SK-N-SH treated with all-trans-retinoic acid at 6 μM for 48 hours (cell line): ENCODE results near the gene UHRF1.

Source experiments
- ATAC-seq: fragments of 200-7000 bp; cut with Tn5 transposase; 3 replicates; pipeline ENCODE4 v1.9.1; 2020; ENCODE audit warnings: mild to moderate bottlenecking, moderate library complexity
- ARNTL ChIP-seq: fragments of 450-650 bp; formaldehyde crosslinking; IDR thresholded peaks from 2 replicates; pipeline ENCODE4 v1.5.0; 2020; ENCODE audit warnings: low read depth, mild to moderate bottlenecking, moderate library complexity, borderline replicate concordance
- BACH2 ChIP-seq: fragments of 250-450 bp; sonication (Bioruptor Pico); IDR thresholded peaks from 2 replicates; pipeline ENCODE4 v1.9.0; 2021; ENCODE audit warnings: mild to moderate bottlenecking, borderline replicate concordance
- CSDC2 ChIP-seq: fragments of 250-450 bp; sonication (Bioruptor Pico); IDR thresholded peaks from 2 replicates; pipeline ENCODE4 v1.5.0; 2020; ENCODE audit warnings: mild to moderate bottlenecking, moderate library complexity
- ESRRG ChIP-seq: fragments of 250-450 bp; sonication (Bioruptor Pico); IDR thresholded peaks from 2 replicates; pipeline ENCODE4 v1.6.1; 2021; ENCODE audit warnings: mild to moderate bottlenecking
- GLIS3 ChIP-seq: fragments of 250-450 bp; sonication (Bioruptor Pico); IDR thresholded peaks from 2 replicates; pipeline ENCODE4 v1.5.0; 2020; ENCODE audit warnings: mild to moderate bottlenecking, moderate library complexity
- ISL1 ChIP-seq: fragments of 250-450 bp; sonication (Bioruptor Pico); IDR thresholded peaks from 2 replicates; pipeline ENCODE4 v2.1.2; 2022; ENCODE audit warnings: mild to moderate bottlenecking, moderate library complexity
- OSR1 ChIP-seq: fragments of 250-450 bp; sonication (Bioruptor Pico); IDR thresholded peaks from 2 replicates; pipeline ENCODE4 v1.8.0; 2022; ENCODE audit warnings: moderate library complexity, mild to moderate bottlenecking, inconsistent platforms
- PPARA ChIP-seq: fragments of 250-450 bp; sonication (Bioruptor Pico); IDR thresholded peaks from 2 replicates; pipeline ENCODE4 v1.5.0; 2020; ENCODE audit warnings: mild to moderate bottlenecking, borderline replicate concordance
- TCF4 ChIP-seq: fragments of 250-450 bp; sonication (Bioruptor Pico); IDR thresholded peaks from 2 replicates; pipeline ENCODE4 v1.8.0; 2021; ENCODE audit warnings: mild to moderate bottlenecking, moderate library complexity, borderline replicate concordance
- TOX ChIP-seq: fragments of 250-450 bp; sonication (Bioruptor Pico); IDR thresholded peaks from 2 replicates; pipeline ENCODE4 v1.8.0; 2021; ENCODE audit warnings: mild to moderate bottlenecking, moderate library complexity, borderline replicate concordance
- ZFP3 ChIP-seq: fragments of 250-450 bp; sonication (Bioruptor Pico); IDR thresholded peaks from 2 replicates; pipeline ENCODE4 v1.5.0; 2020; ENCODE audit warnings: mild to moderate bottlenecking, moderate library complexity
- ZFP30 ChIP-seq: fragments of 450-650 bp; formaldehyde crosslinking; IDR thresholded peaks from 2 replicates; pipeline ENCODE4 v1.5.0; 2022; ENCODE audit warnings: mild to moderate bottlenecking, moderate library complexity
- ZNF565 ChIP-seq: fragments of 450-650 bp; formaldehyde crosslinking; conservative IDR thresholded peaks from 2 replicates; pipeline ENCODE4 v1.5.0; 2020; ENCODE audit warnings: low read depth, mild to moderate bottlenecking, moderate library complexity
- ZNF70 ChIP-seq: fragments of 450-650 bp; formaldehyde crosslinking; IDR thresholded peaks from 2 replicates; pipeline ENCODE4 v1.5.0; 2020; ENCODE audit warnings: mild to moderate bottlenecking, moderate library complexity
- TF ChIP-seq, protein P1 (sequence below): fragments of 250-450 bp; sonication (Bioruptor Pico); IDR thresholded peaks from 2 replicates; pipeline ENCODE4 v1.5.1; 2020; ENCODE audit warnings: low read depth, mild to moderate bottlenecking, moderate library complexity
- TF ChIP-seq, protein P2 (sequence below): fragments of 250-450 bp; sonication (Bioruptor Pico); IDR thresholded peaks from 2 replicates; pipeline ENCODE4 v1.5.0; 2020; ENCODE audit warnings: mild to moderate bottlenecking, moderate library complexity
- TF ChIP-seq, protein P3 (sequence below): fragments of 250-450 bp; sonication (Bioruptor Pico); IDR thresholded peaks from 2 replicates; pipeline ENCODE4 v1.5.1; 2021; ENCODE audit warnings: mild to moderate bottlenecking, moderate library complexity
- TF ChIP-seq, protein P4 (sequence below): fragments of 250-450 bp; sonication (Bioruptor Pico); IDR thresholded peaks from 2 replicates; pipeline ENCODE4 v1.8.0; 2020; ENCODE audit warnings: mild to moderate bottlenecking, moderate library complexity, borderline replicate concordance

Gene UHRF1

DNA sequence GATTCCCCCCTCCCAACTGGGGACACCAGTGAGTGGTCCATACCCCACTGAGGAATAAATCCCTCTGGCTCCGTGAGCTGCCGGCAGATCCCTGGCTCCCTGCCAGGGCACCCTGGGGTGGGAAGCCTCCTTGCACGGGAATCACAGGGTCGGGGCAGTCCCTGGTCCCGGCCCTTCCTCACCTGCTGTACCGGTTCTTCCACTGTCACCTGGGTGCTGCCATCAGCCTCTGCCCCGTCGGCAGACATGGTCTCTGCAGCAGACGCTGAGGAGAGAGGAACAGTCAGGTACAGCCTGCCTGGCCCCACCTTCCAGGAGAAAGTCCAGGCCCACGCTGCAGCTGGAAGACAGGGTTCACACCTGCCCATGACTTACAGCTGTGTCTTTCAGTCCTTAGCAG, 48.2 kb upstream of the UHRF1 start:
- no peak for ATAC-seq
- TF ChIP-seq, protein P1, sequence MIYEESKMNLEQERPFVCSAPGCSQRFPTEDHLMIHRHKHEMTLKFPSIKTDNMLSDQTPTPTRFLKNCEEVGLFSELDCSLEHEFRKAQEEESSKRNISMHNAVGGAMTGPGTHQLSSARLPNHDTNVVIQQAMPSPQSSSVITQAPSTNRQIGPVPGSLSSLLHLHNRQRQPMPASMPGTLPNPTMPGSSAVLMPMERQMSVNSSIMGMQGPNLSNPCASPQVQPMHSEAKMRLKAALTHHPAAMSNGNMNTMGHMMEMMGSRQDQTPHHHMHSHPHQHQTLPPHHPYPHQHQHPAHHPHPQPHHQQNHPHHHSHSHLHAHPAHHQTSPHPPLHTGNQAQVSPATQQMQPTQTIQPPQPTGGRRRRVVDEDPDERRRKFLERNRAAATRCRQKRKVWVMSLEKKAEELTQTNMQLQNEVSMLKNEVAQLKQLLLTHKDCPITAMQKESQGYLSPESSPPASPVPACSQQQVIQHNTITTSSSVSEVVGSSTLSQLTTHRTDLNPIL (CRISPR knock-in tag) = no peak

DNA sequence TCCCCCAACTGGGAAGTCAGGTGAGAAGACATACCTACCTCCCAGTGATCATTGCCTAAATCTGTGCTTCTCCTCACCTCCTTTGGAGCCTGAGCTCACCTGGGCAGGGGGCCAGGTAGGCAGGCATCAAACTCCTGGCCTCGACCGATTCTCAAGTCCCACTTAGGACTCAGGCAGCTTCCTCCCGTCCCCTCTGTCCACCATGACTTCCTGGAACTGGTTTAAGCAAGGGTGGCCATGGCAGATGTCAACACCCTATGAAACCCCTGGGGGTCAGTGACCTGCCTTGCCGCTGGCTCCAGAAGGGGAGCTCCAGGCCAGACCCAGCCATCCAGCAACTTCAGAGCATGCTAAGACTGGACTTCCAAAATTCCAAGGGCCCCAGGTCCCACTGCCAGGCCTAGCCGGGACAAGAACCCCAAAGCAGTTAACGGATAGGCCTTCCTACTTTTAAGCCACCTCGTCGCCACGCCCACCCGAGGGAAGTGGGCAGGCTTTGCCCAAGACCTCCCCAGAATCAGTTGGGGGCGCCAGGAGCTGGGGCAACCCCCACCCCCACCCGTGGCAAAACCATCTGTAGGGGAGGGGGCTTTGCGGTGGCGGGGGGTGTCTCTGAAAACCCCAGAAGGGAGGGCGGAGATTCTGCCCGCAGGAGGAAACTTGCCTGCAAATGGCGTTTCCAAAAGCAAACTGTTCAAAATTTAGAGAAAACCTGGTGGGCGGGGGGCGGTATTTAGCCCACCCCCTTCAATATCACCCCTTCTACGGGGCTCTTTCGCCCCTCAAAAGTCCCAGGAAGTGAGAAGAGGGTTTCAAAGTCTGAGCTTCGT, 42.5 kb upstream of the UHRF1 start:
- ATAC-seq = peak; percentile 52
- TF ChIP-seq ZNF565 (CRISPR knock-in tag) (no peak), ZNF70 (CRISPR knock-in tag) (no peak), CSDC2 (CRISPR knock-in tag) (no peak), ISL1 (no peak), ZFP30 (CRISPR knock-in tag) (no peak), ARNTL (CRISPR knock-in tag) (no peak), TCF4 (no peak), ZFP3 (no peak)
- TF ChIP-seq, protein P2, sequence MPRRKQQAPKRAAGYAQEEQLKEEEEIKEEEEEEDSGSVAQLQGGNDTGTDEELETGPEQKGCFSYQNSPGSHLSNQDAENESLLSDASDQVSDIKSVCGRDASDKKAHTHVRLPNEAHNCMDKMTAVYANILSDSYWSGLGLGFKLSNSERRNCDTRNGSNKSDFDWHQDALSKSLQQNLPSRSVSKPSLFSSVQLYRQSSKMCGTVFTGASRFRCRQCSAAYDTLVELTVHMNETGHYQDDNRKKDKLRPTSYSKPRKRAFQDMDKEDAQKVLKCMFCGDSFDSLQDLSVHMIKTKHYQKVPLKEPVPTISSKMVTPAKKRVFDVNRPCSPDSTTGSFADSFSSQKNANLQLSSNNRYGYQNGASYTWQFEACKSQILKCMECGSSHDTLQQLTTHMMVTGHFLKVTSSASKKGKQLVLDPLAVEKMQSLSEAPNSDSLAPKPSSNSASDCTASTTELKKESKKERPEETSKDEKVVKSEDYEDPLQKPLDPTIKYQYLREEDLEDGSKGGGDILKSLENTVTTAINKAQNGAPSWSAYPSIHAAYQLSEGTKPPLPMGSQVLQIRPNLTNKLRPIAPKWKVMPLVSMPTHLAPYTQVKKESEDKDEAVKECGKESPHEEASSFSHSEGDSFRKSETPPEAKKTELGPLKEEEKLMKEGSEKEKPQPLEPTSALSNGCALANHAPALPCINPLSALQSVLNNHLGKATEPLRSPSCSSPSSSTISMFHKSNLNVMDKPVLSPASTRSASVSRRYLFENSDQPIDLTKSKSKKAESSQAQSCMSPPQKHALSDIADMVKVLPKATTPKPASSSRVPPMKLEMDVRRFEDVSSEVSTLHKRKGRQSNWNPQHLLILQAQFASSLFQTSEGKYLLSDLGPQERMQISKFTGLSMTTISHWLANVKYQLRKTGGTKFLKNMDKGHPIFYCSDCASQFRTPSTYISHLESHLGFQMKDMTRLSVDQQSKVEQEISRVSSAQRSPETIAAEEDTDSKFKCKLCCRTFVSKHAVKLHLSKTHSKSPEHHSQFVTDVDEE (CRISPR knock-in tag) = no peak

DNA sequence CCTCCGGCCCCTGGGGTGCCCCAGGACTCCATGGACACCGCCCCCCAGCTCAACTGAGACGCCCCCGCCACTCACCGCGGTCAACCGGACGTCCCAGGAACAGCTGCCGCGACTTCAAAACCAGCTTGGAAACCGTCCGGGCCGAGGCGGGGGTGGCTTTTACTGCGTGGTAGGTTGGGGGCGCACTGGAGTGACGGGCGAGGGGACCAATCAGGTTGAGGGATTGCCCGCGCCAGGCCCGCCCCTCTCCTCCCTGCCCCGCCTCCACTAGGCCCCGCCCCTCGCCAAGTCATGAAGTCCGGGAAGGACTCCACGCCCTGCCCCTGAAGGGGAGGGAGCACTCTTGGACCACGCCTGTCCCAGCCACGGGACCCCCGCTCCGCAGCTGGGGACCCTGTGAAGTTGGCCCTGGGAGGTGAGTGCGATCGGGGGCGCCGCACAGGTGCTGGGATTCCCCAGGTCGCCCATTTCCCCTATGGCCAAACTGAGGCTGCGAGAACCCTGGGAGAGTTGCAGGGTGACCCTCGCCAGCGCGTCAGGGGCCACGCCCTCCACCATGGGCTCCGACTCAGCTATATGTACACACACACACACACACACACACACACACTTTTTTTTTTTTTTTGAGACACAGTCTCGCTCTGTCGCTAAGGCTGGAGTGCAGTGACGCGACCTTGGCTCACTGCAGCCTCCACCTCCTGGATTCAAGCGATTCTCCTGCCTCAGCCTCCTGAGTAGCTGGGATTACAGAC, 41.6 kb upstream of the UHRF1 start, which contains the start of gene PLIN3:
PLIN3 (minus strand) TSS at position 134 of the 752 bp plus-strand sequence. CDS start 6,273 bp downstream, outside the sequence.
- TF ChIP-seq ZNF70 (CRISPR knock-in tag) (no peak), PPARA (CRISPR knock-in tag) (no peak), ZFP3 (0 out of 2 replicates have a peak, but pooled peaks have one; percentile 23), OSR1 (no peak), ARNTL (CRISPR knock-in tag) (no peak), ISL1 (no peak), BACH2 (no peak), ESRRG (no peak), ZNF565 (CRISPR knock-in tag) (no peak), TOX (no peak), TCF4 (no peak), GLIS3 (0 out of 2 replicates have a peak, but pooled peaks have one; percentile 17), CSDC2 (CRISPR knock-in tag) (no peak)
- TF ChIP-seq, protein P2 (CRISPR knock-in tag) = no peak
- TF ChIP-seq, protein P3, sequence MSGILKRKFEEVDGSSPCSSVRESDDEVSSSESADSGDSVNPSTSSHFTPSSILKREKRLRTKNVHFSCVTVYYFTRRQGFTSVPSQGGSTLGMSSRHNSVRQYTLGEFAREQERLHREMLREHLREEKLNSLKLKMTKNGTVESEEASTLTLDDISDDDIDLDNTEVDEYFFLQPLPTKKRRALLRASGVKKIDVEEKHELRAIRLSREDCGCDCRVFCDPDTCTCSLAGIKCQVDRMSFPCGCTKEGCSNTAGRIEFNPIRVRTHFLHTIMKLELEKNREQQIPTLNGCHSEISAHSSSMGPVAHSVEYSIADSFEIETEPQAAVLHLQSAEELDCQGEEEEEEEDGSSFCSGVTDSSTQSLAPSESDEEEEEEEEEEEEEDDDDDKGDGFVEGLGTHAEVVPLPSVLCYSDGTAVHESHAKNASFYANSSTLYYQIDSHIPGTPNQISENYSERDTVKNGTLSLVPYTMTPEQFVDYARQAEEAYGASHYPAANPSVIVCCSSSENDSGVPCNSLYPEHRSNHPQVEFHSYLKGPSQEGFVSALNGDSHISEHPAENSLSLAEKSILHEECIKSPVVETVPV = no peak
- ATAC-seq = peak; percentile 88

DNA sequence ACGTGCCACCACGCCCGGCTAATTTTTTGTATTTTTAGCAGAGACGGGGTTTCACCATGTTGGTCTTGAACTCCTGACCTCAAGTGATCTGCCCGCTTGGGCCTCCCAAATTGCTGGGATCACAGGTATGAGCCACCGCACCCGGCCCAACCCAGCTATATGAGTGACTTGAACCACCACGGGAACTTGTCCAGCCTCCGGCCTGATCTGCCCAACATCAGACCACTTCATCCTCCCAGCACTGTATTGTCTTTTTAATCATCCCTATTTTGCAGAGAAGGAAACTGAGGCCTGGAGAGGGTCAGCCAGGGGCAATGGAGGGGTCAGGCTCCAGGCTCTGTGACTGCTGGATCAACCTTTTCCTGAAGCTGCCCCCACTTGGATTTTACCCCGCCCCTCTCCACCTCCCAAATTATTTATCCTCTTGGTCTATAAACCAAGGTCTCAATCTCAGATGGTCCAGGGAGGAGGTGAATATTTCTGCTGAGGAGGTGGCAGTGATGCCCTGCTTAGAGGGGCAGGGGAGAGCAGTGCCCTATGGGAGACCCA, 40.9 kb upstream of the UHRF1 start:
- no peak for ATAC-seq
- no peak for TF ChIP-seq TOX
- TF ChIP-seq, protein P4, sequence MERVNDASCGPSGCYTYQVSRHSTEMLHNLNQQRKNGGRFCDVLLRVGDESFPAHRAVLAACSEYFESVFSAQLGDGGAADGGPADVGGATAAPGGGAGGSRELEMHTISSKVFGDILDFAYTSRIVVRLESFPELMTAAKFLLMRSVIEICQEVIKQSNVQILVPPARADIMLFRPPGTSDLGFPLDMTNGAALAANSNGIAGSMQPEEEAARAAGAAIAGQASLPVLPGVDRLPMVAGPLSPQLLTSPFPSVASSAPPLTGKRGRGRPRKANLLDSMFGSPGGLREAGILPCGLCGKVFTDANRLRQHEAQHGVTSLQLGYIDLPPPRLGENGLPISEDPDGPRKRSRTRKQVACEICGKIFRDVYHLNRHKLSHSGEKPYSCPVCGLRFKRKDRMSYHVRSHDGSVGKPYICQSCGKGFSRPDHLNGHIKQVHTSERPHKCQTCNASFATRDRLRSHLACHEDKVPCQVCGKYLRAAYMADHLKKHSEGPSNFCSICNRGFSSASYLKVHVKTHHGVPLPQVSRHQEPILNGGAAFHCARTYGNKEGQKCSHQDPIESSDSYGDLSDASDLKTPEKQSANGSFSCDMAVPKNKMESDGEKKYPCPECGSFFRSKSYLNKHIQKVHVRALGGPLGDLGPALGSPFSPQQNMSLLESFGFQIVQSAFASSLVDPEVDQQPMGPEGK (CRISPR knock-in tag) = no peak
- TF ChIP-seq PPARA (CRISPR knock-in tag) = no peak
- no peak for TF ChIP-seq GLIS3
